Tibial nerve (tissue), 4 donors: ENCODE measurements around the gene CCT6B. TPM values are rescaled to one million over a fixed set of nuclear protein-coding genes. Genes with fewer than 3 reads are reported as not detected.
"Not testable (repeated sequence)": the region's sequence is repeated elsewhere in the genome, so short reads cannot be mapped to it uniquely, and the experiment has no call there.

Source experiments
- DNase-seq, 2 donors: peaks; one replicate each; pipeline ENCODE4 v3.0.0-alpha.2; 2019; ENCODE audit warnings: low spot score in 2 of 2
- H3K27ac ChIP-seq, 4 donors: fragments of 200-600 bp; sonication (generic) in 3 of 4; one replicate each; pipeline ENCODE4 v1.5.1; 2017 to 2019; ENCODE audit warnings: mild to moderate bottlenecking in 1 of 4
- H3K27me3 ChIP-seq, 2 donors: fragments of 200-600 bp; sonication (generic) in 1 of 2; one replicate each; pipeline versions ENCODE4 v1.5.1 to v1.6.0; 2017 to 2019
- H3K36me3 ChIP-seq, 3 donors: fragments of 200-600 bp; sonication (generic); one replicate each; pipeline ENCODE4 v1.5.1; 2018 to 2019
- H3K4me1 ChIP-seq, 4 donors: fragments of 200-600 bp; sonication (generic) in 3 of 4; one replicate each; pipeline ENCODE4 v1.5.1; 2017 to 2019
- H3K4me3 ChIP-seq, 4 donors: fragments of 200-600 bp; sonication (generic) in 3 of 4; one replicate each; pipeline ENCODE4 v1.5.1; 2017 to 2019; ENCODE audit warnings: mild to moderate bottlenecking in 1 of 4, moderate library complexity in 1 of 4
- H3K9me3 ChIP-seq, 4 donors: fragments of 200-600 bp; sonication (generic) in 3 of 4; one replicate each; pipeline ENCODE4 v1.5.1; 2017 to 2019
- CTCF ChIP-seq, 5 experiments: fragments of 200-600 bp in 3 of 5; fragments of 450-650 bp in 2 of 5; sonication (generic) in 3 of 5; IDR thresholded peaks; one replicate each; pipeline ENCODE4 v1.5.1; 2016 to 2019; ENCODE audit warnings: antibody characterized with exemption in 5 of 5, mild to moderate bottlenecking in 3 of 5, moderate library complexity in 2 of 5
- EP300 ChIP-seq, 2 donors: sonication (generic); formaldehyde crosslinking; IDR thresholded peaks; one replicate each; pipeline ENCODE4 v1.6.1; 2017; ENCODE audit warnings: antibody characterized with exemption in 2 of 2, mild to moderate bottlenecking in 1 of 2
- POLR2A ChIP-seq, 2 donors: fragments of 450-650 bp; IDR thresholded peaks; one replicate each; pipeline ENCODE4 v1.6.1; 2017; ENCODE audit warnings: antibody characterized with exemption in 2 of 2, mild to moderate bottlenecking in 2 of 2, moderate library complexity in 2 of 2
- WGBS, 2 donors: methylation state at CpG; one replicate each; pipeline ENCODE4 v1.1.5; 2018; 5-methylcytosine and 5-hydroxymethylcytosine counted together
- total RNA-seq, 4 donors: library from RNA; depleted of rRNA; stranded (reverse); fragments of >200 nt; gene quantifications; one replicate each; pipeline ENCODE4 v1.1.0, GENCODE V29; 2016

CCT6B gene
- total RNA-seq, 4 donors from 2014 or later, result 0.90 to 7.5 (median 3.1) TPM

DNA sequence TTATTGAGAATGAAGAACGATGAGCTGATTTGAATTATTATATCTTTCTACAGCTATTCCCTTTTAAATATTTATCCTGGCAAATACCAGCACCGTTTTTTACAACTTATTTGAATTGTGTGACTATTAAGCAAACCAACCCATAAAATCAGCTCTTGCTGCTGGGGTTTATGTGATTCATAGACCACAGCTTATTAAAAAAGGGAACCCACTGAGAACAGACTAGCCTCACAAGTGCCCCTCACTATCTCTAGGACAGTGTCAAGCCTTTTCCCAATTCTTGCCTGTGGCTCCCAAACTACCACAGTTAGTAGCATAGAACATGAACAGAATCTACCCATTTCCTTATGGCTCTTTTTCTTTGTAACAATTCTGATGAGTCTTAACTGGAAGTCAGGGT, 12.9 kb upstream of the CCT6B start:
- Histone ChIP-seq H3K36me3 (peaks cover 0 to 10% (median 0%) of the 10 kb centered on the region in 3 donors), H3K27me3 (no peaks in the 10 kb centered on the region), H3K9me3 (no peaks in the 10 kb centered on the region), H3K4me3 (no peak overlapping the region), H3K4me1 (peaks cover 0 to 4% (median 0%) of the 10 kb centered on the region in 4 donors), H3K27ac (no peak overlapping the region)
- 28 to 66% methylated on average over 2 of the region's 2 CpGs for WGBS, 2 donors
- no peak for DNase-seq
- TF ChIP-seq CTCF (IDR thresholded peaks at IDR 0.05) (no peak), EP300 (IDR thresholded peaks at IDR 0.05) (no peak), POLR2A (IDR thresholded peaks at IDR 0.05) (no peak)

DNA sequence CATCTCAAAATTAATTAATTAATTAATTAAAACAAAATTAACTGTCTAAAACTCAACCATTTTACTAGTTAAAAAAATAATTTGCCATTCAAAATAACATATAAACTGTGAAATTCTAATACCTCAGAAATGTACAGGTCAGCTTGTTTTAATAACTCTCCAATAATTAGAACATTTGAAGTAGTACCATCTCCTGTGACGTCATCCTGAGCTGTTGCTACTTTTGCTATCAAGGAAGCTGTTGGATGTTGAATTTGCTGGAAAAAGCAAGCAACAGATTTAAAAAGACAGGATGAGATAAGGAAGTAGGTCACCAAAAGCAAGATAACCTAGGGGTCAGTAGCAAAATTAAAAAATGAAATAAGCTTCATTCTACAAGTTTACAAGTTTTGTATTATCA, 2.8 kb downstream of the CCT6B start:
- 76 to 78% methylated on average over 1 of the region's 1 CpG for WGBS, 2 donors
- H3K4me3 ChIP-seq, result no peak overlapping the region

DNA sequence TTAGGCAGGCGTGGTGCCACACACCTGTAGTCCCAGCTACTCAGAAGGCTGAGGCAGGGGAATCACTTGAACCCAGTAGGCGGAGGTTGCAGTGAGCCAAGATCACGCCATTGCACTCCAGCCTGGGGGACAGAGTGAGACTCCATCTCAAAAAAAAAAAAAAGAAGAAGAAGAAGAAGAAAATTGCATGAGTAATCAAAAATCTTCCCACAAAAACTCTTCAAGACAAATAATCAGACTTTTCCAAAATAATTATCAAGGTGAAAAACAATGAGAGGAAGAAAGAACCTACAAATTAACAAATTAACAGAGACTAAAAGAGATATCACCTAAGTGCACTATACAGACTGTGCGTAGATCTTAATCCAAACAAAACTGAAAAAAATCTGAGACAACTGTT, 10.5 kb downstream of the CCT6B start:
- not testable (repeated sequence) for H3K27me3 ChIP-seq, H3K4me1 ChIP-seq, H3K27ac ChIP-seq, DNase-seq, H3K9me3 ChIP-seq, H3K36me3 ChIP-seq, H3K4me3 ChIP-seq
- WGBS, 2 donors, result 89 to 91% methylated on average over 4 of the region's 4 CpGs

More for the DNA sequence above, 2.8 kb downstream of the CCT6B start:
- Histone ChIP-seq H3K9me3 (no peaks in the 10 kb centered on the region), H3K4me1 (peaks cover 0 to 23% (median 14%) of the 10 kb centered on the region in 4 donors), H3K27ac (no peak overlapping the region), H3K27me3 (no peaks in the 10 kb centered on the region), H3K36me3 (peaks cover 0 to 4% (median 0%) of the 10 kb centered on the region in 3 donors)
- no peak for DNase-seq
- TF ChIP-seq POLR2A (IDR thresholded peaks at IDR 0.05) (no peak), EP300 (IDR thresholded peaks at IDR 0.05) (no peak), CTCF (IDR thresholded peaks at IDR 0.05) (no peak)

- no peak for DNase-seq
- Histone ChIP-seq H3K4me3 (no peak overlapping the region), H3K9me3 (no peaks in the 10 kb centered on the region), H3K36me3 (no peaks in the 10 kb centered on the region), H3K27ac (no peak overlapping the region), H3K27me3 (no peaks in the 10 kb centered on the region), H3K4me1 (no peaks in the 10 kb centered on the region)
- TF ChIP-seq EP300 (IDR thresholded peaks at IDR 0.05) (no peak), CTCF (IDR thresholded peaks at IDR 0.05) (no peak), POLR2A (IDR thresholded peaks at IDR 0.05) (no peak)
These were observed 31.0 kb downstream of the CCT6B start for GRCh38 chr17:34930283-34930682.

GRCh38 chr17:34926661-34927060, 34.6 kb downstream of the CCT6B start:
- H3K27me3 ChIP-seq, result no peaks in the 10 kb centered on the region
- 94 to 95% methylated on average over 3 of the region's 3 CpGs for WGBS, 2 donors
- no peaks in the 10 kb centered on the region for H3K4me1 ChIP-seq
- no peak for TF ChIP-seq POLR2A (IDR thresholded peaks at IDR 0.05)
- no peak for TF ChIP-seq EP300 (IDR thresholded peaks at IDR 0.05)
- TF ChIP-seq CTCF (IDR thresholded peaks at IDR 0.05), result no peak
- H3K4me3 ChIP-seq, result no peak overlapping the region
- H3K27ac ChIP-seq, result no peak overlapping the region
- DNase-seq, result no peak
- no peaks in the 10 kb centered on the region for H3K9me3 ChIP-seq
- peaks cover 0 to 11% (median 0%) of the 10 kb centered on the region in 3 donors for H3K36me3 ChIP-seq

DNA sequence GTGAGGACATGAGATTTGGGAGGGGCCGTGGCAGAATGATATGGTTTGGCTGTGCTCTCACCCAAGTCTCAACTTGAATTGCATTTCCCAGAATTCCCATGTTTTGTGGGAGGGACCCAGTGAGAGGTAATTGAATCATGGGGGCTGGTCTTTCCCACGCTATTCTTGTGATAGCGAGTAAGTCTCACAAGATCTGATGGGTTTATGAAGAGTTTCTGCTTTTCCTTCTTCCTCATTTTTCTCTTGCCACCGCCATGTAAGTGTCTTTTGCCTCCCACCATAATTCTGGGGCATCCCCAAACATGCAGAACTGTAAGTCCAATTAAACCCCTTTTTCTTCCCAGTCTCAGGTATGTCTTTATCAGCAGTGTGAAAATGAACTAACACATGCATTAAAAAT, 40.6 kb downstream of the CCT6B start:
- WGBS, 2 donors, result 78 to 82% methylated on average over 4 of the region's 4 CpGs

More for the DNA sequence above, 40.6 kb downstream of the CCT6B start:
- no peaks in the 10 kb centered on the region for H3K4me1 ChIP-seq
- no peak for DNase-seq
- no peak overlapping the region for H3K27ac ChIP-seq
- H3K4me3 ChIP-seq, result no peak overlapping the region
- H3K36me3 ChIP-seq, result peaks cover 0 to 16% (median 0%) of the 10 kb centered on the region in 3 donors
- no peak for TF ChIP-seq EP300 (IDR thresholded peaks at IDR 0.05)
- TF ChIP-seq CTCF (IDR thresholded peaks at IDR 0.05), result no peak
- no peak for TF ChIP-seq POLR2A (IDR thresholded peaks at IDR 0.05)
- H3K27me3 ChIP-seq, result no peaks in the 10 kb centered on the region
- no peaks in the 10 kb centered on the region for H3K9me3 ChIP-seq
